RWPE1 (cell line): ENCODE data around the gene COPRS.

ENCODE experiments used
- CTCF ChIA-PET: fragments of 350-600 bp; sonication (Branson Sonifier 250); formaldehyde crosslinking; extraction: SDS; loops from one replicate; lab custom pipeline; 2021; lab: Yijun Ruan, JAX
- POLR2A ChIA-PET: fragments of 400-600 bp; formaldehyde crosslinking; extraction: SDS; loops from one replicate; lab custom pipeline; 2020; ENCODE audit warnings: antibody characterized with exemption; ENCODE audit not compliant: low non-redundant PET; lab: Yijun Ruan, JAX
- DNase-seq: peaks from one replicate; pipeline ENCODE4 v3.0.0; 2012; ENCODE audit warnings: low spot score
- H3K27ac ChIP-seq: fragments of 450-650 bp; 2 replicates; pipeline ENCODE4 v1.5.1; 2017
- CTCF ChIP-seq: fragments of 450-650 bp; conservative IDR thresholded peaks from 2 replicates; pipeline ENCODE4 v1.5.1; 2017; ENCODE audit warnings: low read depth, mild to moderate bottlenecking

The COPRS gene

GRCh38 chr17:31854672-31855071 lies 4.4 kb downstream of the COPRS start:
- CTCF ChIA-PET, result no interaction called here
- no peak overlapping the region for H3K27ac ChIP-seq
- no peak for DNase-seq
- no peak for TF ChIP-seq CTCF
- POLR2A ChIA-PET, result no interaction called here

- no peak overlapping the region for H3K27ac ChIP-seq
- ChIA-PET CTCF (no interaction called here), POLR2A (no interaction called here)
- no peak for TF ChIP-seq CTCF
- no peak for DNase-seq
Observed at GRCh38 chr17:31853911-31854470, 5.1 kb downstream of the COPRS start.

- no peak for TF ChIP-seq CTCF
- CTCF ChIA-PET, result no interaction called here
- no peak overlapping the region for H3K27ac ChIP-seq
- POLR2A ChIA-PET, result no interaction called here
- DNase-seq, result no peak
Observed at GRCh38 chr17:31845291-31845690, 13.8 kb downstream of the COPRS start.

- H3K27ac ChIP-seq, result peak overlapping the region; percentile 37; the same call in 1 of the 2 replicates
- TF ChIP-seq CTCF, result no peak
- POLR2A ChIA-PET, result no interaction called here
Observed at GRCh38 chr17:31843070-31843745, 15.8 kb downstream of the COPRS start.

DNA sequence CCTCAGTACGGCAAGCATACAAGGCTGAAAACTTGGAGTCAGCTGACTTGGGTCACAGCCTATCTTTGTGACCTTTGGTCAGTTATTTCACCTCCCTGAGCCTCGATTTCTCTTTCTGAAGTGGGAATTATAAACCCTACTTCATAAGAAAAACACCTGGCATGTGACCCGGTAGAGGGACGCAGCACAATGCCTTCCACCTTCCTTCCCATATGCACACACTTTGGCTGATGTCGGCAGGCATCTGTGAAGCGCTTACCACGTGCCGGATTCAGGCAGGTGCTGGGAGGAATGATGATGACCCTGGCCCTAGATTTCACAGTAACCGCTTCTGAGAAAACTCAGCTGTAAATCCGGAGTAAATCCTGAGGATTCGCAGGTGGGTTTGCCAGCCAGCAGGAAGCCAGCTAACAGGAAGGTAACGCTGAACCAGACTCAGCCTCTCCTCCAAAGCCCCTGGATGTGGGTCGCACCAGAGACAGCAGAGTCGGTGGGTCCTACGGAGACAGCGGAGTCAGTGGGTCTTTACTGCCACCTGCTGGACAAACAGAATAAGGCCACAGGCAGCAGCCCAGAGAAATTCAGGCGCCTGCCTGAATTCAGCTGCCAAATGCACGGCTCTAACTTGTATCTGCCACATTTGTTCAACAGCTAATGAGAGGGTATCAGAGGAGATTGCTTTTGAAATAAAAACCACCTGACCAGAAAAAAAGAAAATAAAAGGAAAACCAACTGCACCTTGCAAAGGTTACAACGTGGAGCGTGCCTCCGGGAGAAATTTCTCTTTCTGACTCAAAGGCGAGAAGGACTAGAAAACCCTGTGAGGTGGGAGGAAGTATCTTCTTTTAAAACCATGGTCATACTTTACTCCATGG lies 16.6 kb downstream of the COPRS start:
- ChIA-PET POLR2A (interaction anchor here (1.1 kb wide), 1 partner anchor 284 kb away, joined by 3 read pairs; no protein-coding TSS in a partner anchor), CTCF (interaction anchor here (0.5 to 3.7 kb wide), 37 partner anchors 9 to 405 kb away, joined by 3 to 85 read pairs (median 4); partner anchors contain the start of gene UTP6)
- H3K27ac ChIP-seq, result peak overlapping the region; percentile 37; the same call in 1 of the 2 replicates
- peak; percentile 96 for TF ChIP-seq CTCF
- DNase-seq, result peak; percentile 75

More at GRCh38 chr17:31843070-31843745, 15.8 kb downstream of the COPRS start:
- CTCF ChIA-PET, result interaction anchor here (0.5 to 3.7 kb wide), 26 partner anchors 8 to 406 kb away, joined by 3 to 85 read pairs (median 4); partner anchors contain the start of gene UTP6
- no peak for DNase-seq

- H3K27ac ChIP-seq, result no peak overlapping the region
- ChIA-PET POLR2A (interaction anchor here (1.1 kb wide), 1 partner anchor 283 kb away, joined by 3 read pairs; no protein-coding TSS in a partner anchor), CTCF (interaction anchor here (0.6 to 3.7 kb wide), 28 partner anchors 9 to 404 kb away, joined by 3 to 85 read pairs (median 4); no protein-coding TSS in a partner anchor)
- TF ChIP-seq CTCF, result no peak
- no peak for DNase-seq
Observed at GRCh38 chr17:31841850-31842194, 17.2 kb downstream of the COPRS start.
